Smooth muscle cell (in vitro differentiated cells): ENCODE measurements around the gene PRPF19. TPM values are rescaled to one million over a fixed set of nuclear protein-coding genes. Genes with fewer than 3 reads are reported as not detected.

ENCODE experiments used
- DNase-seq: peaks from one replicate; lab custom pipeline; 2025; ENCODE audit not compliant: unreplicated experiment; lab: John Stamatoyannopoulos, UW
- H2AFZ ChIP-seq: fragments of 200-600 bp; sonication (generic); 2 replicates; pipeline ENCODE4 v1.6.0; 2016; ENCODE audit warnings: antibody characterized with exemption, low read depth, mild to moderate bottlenecking
- H3F3A ChIP-seq: fragments of 200-600 bp; sonication (generic); 2 replicates; pipeline ENCODE4 v1.6.0; 2017; ENCODE audit warnings: antibody characterized with exemption, low read depth
- H3K27ac ChIP-seq: fragments of 200-600 bp; sonication (generic); 2 replicates; pipeline ENCODE4 v1.5.1; 2016; ENCODE audit warnings: low read depth, mild to moderate bottlenecking
- H3K27me3 ChIP-seq: fragments of 200-600 bp; sonication (generic); 2 replicates; pipeline ENCODE4 v1.6.1; 2016; ENCODE audit warnings: low read depth, mild to moderate bottlenecking
- H3K36me3 ChIP-seq: fragments of 200-600 bp; sonication (generic); 2 replicates; pipeline ENCODE4 v1.5.1; 2016; ENCODE audit warnings: low read depth
- H3K4me1 ChIP-seq: fragments of 200-600 bp; sonication (generic); 2 replicates; pipeline ENCODE4 v1.5.1; 2016; ENCODE audit warnings: low read depth
- H3K4me2 ChIP-seq: fragments of 200-600 bp; sonication (generic); 2 replicates; pipeline ENCODE4 v1.6.0; 2016; ENCODE audit warnings: mild to moderate bottlenecking
- H3K4me3 ChIP-seq: fragments of 200-600 bp; sonication (generic); 2 replicates; pipeline ENCODE4 v1.5.1; 2016; ENCODE audit warnings: mild to moderate bottlenecking
- H3K79me2 ChIP-seq: fragments of 200-600 bp; sonication (generic); 2 replicates; pipeline ENCODE4 v1.6.0; 2016; ENCODE audit warnings: low read depth, mild to moderate bottlenecking
- H3K9ac ChIP-seq: fragments of 200-600 bp; sonication (generic); 2 replicates; pipeline ENCODE4 v1.6.0; 2016; ENCODE audit warnings: low read depth
- H3K9me3 ChIP-seq: fragments of 200-600 bp; sonication (generic); replicated peaks from 2 replicates; pipeline ENCODE4 v1.5.1; 2016; ENCODE audit warnings: low read depth
- H4K20me1 ChIP-seq: fragments of 200-600 bp; sonication (generic); 2 replicates; pipeline ENCODE4 v1.6.0; 2016; ENCODE audit warnings: low read depth
- WGBS: methylation state at CpG from one replicate; pipeline ENCODE4 v1.1.7; 2016; ENCODE audit warnings: low lambda C conversion rate; 5-methylcytosine and 5-hydroxymethylcytosine counted together
- polyA plus RNA-seq: library from polyadenylated mRNA; unstranded; fragments of >200 nt; fragmentation: Nextera tagmentation; extraction: Ambion mirVana; gene quantifications from 2 replicates; pipeline ENCODE4 v1.2.1, GENCODE V29; 2016
- total RNA-seq: library from RNA; depleted of rRNA; stranded (reverse); fragments of >200 nt; gene quantifications from 2 replicates; pipeline ENCODE4 v1.2.3, GENCODE V29; 2014
- TF ChIP-seq, protein P1 (sequence below): fragments of 200-600 bp; sonication (generic); IDR thresholded peaks from 2 replicates; pipeline ENCODE4 v1.5.1; 2017; ENCODE audit warnings: borderline replicate concordance, mild to moderate bottlenecking, antibody characterized with exemption; ENCODE audit not compliant: insufficient read depth, poor library complexity, severe bottlenecking

Gene PRPF19
- total and polyA plus RNA-seq, 2 experiments from 2014 or later = 10.2 to 33.0 TPM

DNA sequence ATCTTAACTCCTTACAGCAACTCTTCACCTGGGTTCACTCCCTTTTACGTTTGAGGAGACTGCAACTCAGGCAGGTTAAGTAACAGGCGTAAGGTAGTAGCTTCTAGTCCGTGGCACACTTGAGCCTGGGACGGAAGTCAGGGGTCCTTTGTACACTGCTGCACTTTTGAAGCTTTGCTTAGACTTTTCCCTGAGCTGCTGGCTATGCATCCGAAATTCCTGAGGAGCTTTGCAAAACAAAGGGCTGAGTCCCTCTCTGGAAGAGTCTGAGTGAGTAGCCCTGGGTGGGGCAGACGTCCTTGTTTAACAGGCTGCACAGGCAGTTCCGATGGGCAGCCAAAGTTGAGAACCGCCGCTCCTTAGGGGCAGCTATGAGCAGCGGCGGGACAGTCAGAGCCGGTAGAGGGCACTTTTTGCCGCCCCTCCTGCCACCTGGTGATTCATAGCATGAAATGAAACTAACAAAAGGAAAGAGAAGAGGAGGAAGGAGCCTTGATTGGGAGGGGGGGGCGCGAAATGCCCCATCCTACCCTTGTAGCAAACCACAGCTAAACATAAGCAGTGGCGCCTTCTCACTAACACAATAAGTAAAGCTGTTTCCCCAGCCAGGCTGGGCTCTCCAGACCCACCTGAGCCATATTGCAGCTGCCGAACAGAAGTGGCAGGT lies 9.0 kb upstream of the PRPF19 start:
- no peak for DNase-seq
- H2AFZ ChIP-seq = peak overlapping the region; percentile 97
- peak overlapping the region; percentile 88 for H3K9ac ChIP-seq
- H4K20me1 ChIP-seq = peaks cover 19% of the 10 kb centered on the region
- H3K27ac ChIP-seq = peak overlapping the region; percentile 89
- H3K27me3 ChIP-seq = peaks cover 4% of the 10 kb centered on the region
- no peaks in the 10 kb centered on the region for H3K36me3 ChIP-seq
- no peaks in the 10 kb centered on the region for H3F3A ChIP-seq
- H3K79me2 ChIP-seq = peaks cover 32% of the 10 kb centered on the region
- H3K4me3 ChIP-seq = peak overlapping the region; percentile 77
- H3K4me2 ChIP-seq = peak overlapping the region; percentile 97
- H3K4me1 ChIP-seq = peaks cover 16% of the 10 kb centered on the region
- TF ChIP-seq, protein P1, sequence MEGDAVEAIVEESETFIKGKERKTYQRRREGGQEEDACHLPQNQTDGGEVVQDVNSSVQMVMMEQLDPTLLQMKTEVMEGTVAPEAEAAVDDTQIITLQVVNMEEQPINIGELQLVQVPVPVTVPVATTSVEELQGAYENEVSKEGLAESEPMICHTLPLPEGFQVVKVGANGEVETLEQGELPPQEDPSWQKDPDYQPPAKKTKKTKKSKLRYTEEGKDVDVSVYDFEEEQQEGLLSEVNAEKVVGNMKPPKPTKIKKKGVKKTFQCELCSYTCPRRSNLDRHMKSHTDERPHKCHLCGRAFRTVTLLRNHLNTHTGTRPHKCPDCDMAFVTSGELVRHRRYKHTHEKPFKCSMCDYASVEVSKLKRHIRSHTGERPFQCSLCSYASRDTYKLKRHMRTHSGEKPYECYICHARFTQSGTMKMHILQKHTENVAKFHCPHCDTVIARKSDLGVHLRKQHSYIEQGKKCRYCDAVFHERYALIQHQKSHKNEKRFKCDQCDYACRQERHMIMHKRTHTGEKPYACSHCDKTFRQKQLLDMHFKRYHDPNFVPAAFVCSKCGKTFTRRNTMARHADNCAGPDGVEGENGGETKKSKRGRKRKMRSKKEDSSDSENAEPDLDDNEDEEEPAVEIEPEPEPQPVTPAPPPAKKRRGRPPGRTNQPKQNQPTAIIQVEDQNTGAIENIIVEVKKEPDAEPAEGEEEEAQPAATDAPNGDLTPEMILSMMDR = peak; percentile 10
- WGBS = 14% methylated on average over 16 of the region's 17 CpGs
- no peaks in the 10 kb centered on the region for H3K9me3 ChIP-seq

- no peaks in the 10 kb centered on the region for H3K9me3 ChIP-seq
- peak overlapping the region; percentile 77 for H3K4me3 ChIP-seq
- H3K4me1 ChIP-seq = peaks cover 16% of the 10 kb centered on the region
- H2AFZ ChIP-seq = peak overlapping the region; percentile 97
- H3K9ac ChIP-seq = peak overlapping the region; percentile 88
- peaks cover 6% of the 10 kb centered on the region for H3K27me3 ChIP-seq
- peak overlapping the region; percentile 89 for H3K27ac ChIP-seq
- H3K79me2 ChIP-seq = peaks cover 32% of the 10 kb centered on the region
- H3K4me2 ChIP-seq = peak overlapping the region; percentile 97
- TF ChIP-seq, protein P1 = no peak
- H3F3A ChIP-seq = no peaks in the 10 kb centered on the region
- WGBS = 2% methylated on average over 31 of the region's 31 CpGs
- peaks cover 19% of the 10 kb centered on the region for H4K20me1 ChIP-seq
- no peak for DNase-seq
- no peaks in the 10 kb centered on the region for H3K36me3 ChIP-seq
These were observed 8.4 kb upstream of the PRPF19 start for GRCh38 chr11:60914633-60915247.

DNA sequence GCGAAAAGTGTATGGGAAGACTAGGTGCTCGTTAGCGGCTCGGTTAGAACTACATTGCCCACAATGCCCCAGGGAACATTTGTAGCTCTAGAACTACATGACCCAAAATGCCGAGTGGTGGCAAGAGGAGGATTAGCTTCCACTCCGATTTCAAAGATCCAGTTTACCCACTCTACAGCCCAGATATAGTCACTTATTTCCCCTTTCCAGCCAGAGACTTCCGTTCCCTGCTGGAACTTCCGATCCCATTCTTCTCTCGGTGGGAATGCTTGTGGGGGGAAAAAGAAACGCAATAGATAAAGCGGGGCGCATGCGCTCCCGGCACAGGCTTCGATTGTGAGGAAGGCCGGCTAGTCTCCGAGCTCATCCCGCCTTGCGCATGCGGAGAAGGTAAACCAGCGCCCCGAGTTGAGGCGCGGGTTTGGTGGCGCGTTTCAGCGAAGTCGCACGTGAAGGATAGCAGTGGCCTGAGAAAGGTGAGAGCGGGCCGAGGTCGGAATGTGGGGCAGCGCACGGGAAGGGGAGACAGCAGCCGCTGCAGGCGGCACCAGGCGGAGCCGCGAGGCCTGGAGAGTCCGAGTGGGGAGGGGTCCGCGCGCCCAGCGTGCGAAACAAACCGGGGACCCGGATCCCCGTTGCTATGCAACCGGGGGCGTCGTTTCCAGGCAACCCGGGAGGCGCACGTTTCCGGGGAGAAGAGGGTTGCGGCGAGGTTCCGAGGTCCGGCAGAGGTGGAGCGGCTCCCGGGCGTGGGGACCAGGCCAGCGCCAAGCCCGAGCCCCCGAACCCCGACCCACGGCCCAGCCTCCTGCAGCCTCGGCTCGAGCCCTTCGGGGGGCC lies 7.6 kb upstream of the PRPF19 start, which contains the start of gene TMEM109:
TMEM109 (plus strand) TSS at position 366 of the 840 bp plus-strand sequence. CDS start 5,536 bp downstream, outside the sequence.
- Histone ChIP-seq H3K27me3 (peaks cover 6% of the 10 kb centered on the region), H3K4me3 (peak within 1 kb of the TSS; percentile 77), H3K4me1 (peaks cover 16% of the 10 kb centered on the region), H3K9me3 (no peaks in the 10 kb centered on the region), H2AFZ (peak within 1 kb of the TSS; percentile 97), H3K9ac (peak within 1 kb of the TSS; percentile 88), H3K4me2 (peak within 1 kb of the TSS; percentile 97), H3K27ac (peak within 1 kb of the TSS; percentile 89), H3K79me2 (peaks cover 28% of the 10 kb centered on the region), H4K20me1 (peaks cover 14% of the 10 kb centered on the region), H3K36me3 (no peaks in the 10 kb centered on the region), H3F3A (no peaks in the 10 kb centered on the region)
- DNase-seq = peak; percentile 66
- TF ChIP-seq, protein P1 = no peak
- under 1% methylated on average over 64 of the region's 70 CpGs for WGBS
